Parathyroid adenoma (tissue), 2 donors: ENCODE data around the gene HNRNPA0.
A peak's percentile ranks its signal among the peaks of the same experiment; 100 is the strongest.

ENCODE experiments used
- H2AFZ ChIP-seq: fragments of 300-600 bp; sonication (generic); one replicate; pipeline ENCODE4 v1.7.0; 2017; ENCODE audit warnings: antibody characterized with exemption, mild to moderate bottlenecking
- H3K27ac ChIP-seq: fragments of 300-600 bp; sonication (generic); one replicate; pipeline ENCODE4 v1.7.0; 2017
- H3K27me3 ChIP-seq: fragments of 300-600 bp; sonication (generic); one replicate; pipeline ENCODE4 v1.7.0; 2017; ENCODE audit warnings: low read length; ENCODE audit not compliant: control insufficient read depth, insufficient read depth
- H3K36me3 ChIP-seq: fragments of 300-600 bp; sonication (generic); one replicate; pipeline ENCODE4 v1.7.0; 2017; ENCODE audit warnings: low read length; ENCODE audit not compliant: control insufficient read depth, insufficient read depth
- H3K4me1 ChIP-seq: fragments of 300-600 bp; sonication (generic); one replicate; pipeline ENCODE4 v1.7.0; 2017; ENCODE audit warnings: control low read depth
- H3K4me2 ChIP-seq: fragments of 300-600 bp; sonication (generic); one replicate; pipeline ENCODE4 v1.7.0; 2017; ENCODE audit warnings: low read length
- H3K4me3 ChIP-seq: fragments of 300-600 bp; sonication (generic); one replicate; pipeline ENCODE4 v1.7.0; 2017; ENCODE audit warnings: low read depth, low read length
- H3K79me2 ChIP-seq: fragments of 300-600 bp; sonication (generic); one replicate; pipeline ENCODE4 v1.7.0; 2017; ENCODE audit warnings: control low read depth
- H3K9ac ChIP-seq: fragments of 300-600 bp; sonication (generic); one replicate; pipeline ENCODE4 v1.7.0; 2017; ENCODE audit warnings: mild to moderate bottlenecking
- H3K9me3 ChIP-seq: fragments of 300-600 bp; sonication (generic); one replicate; pipeline ENCODE4 v1.7.0; 2017; ENCODE audit warnings: low read length; ENCODE audit not compliant: control insufficient read depth
- TF ChIP-seq, protein P1 (sequence below): fragments of 300-600 bp; sonication (generic); IDR thresholded peaks from one replicate; pipeline ENCODE4 v1.7.0; 2017; ENCODE audit warnings: antibody characterized with exemption, mild to moderate bottlenecking
- donor health status: primary hyperparathyroidism.

Gene HNRNPA0

DNA sequence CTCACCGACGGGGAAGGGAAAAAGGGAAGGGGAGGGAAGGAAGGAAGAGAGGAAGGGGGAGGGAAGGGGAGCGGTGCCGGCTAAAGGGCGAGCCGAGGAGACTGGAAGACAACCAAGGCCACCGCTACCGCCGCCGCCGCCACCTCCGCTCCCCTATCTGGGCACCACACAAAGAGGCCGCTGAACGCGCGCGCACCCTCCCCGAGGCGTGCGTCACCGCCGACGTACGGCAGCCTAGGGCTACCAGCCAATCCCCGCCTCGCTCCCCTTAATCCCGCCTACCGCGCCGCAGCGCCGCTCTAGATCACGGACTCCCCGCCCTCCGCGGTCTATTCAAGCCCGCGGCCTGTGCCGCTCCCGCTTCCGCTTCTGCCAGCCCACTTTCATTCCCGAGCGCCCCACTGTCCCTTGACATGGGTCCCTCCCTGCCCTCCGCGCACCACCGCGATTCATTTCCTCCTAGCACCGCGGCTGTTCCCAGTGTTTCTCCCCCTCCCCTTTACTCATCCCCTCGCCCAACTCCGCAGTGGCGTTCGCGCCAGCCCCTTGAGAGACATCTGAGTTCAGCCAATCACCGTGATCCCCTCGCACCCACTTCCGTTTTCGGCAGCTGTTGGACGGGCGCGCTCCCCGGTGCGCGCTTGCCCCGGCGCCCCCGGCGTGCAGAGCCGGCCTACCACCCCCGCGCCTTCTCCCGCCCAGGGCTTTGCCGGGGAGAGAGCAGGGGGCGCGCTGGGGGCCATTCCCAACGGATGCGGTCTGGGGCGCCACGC, at the start of gene HNRNPA0:
TSS of gene HNRNPA0 (minus strand) at position 176 of the 773 bp plus-strand sequence. CDS start 297 bp downstream, outside the sequence.
- Histone ChIP-seq H2AFZ (peak within 1 kb of the TSS; percentile 93), H3K9me3 (no peaks in the 10 kb centered on the region), H3K4me3 (peak within 1 kb of the TSS; percentile 100), H3K79me2 (peaks cover 15% of the 10 kb centered on the region), H3K4me1 (peaks cover 4% of the 10 kb centered on the region), H3K9ac (peak within 1 kb of the TSS; percentile 99), H3K4me2 (peak within 1 kb of the TSS; percentile 54), H3K36me3 (no peaks in the 10 kb centered on the region), H3K27me3 (no peaks in the 10 kb centered on the region), H3K27ac (peak within 1 kb of the TSS; percentile 97)
- TF ChIP-seq, protein P1, sequence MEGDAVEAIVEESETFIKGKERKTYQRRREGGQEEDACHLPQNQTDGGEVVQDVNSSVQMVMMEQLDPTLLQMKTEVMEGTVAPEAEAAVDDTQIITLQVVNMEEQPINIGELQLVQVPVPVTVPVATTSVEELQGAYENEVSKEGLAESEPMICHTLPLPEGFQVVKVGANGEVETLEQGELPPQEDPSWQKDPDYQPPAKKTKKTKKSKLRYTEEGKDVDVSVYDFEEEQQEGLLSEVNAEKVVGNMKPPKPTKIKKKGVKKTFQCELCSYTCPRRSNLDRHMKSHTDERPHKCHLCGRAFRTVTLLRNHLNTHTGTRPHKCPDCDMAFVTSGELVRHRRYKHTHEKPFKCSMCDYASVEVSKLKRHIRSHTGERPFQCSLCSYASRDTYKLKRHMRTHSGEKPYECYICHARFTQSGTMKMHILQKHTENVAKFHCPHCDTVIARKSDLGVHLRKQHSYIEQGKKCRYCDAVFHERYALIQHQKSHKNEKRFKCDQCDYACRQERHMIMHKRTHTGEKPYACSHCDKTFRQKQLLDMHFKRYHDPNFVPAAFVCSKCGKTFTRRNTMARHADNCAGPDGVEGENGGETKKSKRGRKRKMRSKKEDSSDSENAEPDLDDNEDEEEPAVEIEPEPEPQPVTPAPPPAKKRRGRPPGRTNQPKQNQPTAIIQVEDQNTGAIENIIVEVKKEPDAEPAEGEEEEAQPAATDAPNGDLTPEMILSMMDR: peak; percentile 23

DNA sequence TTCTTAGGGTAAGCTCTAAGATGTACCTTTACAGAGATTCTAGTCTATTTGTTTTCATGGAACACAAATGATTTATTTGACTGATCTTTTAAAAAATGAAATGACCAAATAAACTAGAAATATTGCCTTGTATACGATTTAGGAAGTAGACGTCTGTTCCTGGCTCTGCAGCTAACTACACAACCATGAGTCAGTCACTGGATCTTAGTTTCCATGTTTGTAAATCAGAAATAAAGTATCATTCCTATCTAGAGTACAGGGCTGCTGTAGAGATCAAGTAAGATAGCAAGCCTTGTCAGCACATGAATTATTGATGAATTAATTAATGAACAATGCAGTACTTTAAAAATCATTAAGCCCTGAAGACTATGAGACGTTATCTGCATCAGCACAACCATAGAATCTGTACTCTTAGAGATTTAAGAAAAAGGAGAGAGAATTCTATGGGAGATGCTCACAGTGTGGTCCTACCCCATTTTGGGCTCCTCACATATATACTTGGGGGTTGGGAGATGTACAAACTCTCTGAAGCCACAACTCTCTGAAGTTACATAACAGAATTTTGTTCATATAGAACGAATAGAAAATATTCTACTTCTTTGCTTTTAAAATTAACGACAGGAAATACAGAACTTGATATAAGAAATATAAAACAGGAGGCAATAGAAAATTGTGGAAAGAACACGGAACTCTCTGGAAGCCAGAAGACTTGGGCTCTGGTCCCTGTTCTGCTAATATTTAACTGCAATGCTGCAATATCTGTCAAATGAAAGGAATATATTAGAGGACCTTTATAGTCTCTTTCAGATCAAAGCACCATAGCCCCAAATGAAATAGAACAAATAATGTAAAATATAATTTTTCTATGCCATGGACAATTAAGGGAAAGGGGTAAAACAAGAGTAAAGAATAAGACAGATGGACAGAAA, 48.4 kb upstream of the HNRNPA0 start:
- Histone ChIP-seq H3K79me2 (peaks cover 18% of the 10 kb centered on the region), H3K9ac (peak overlapping the region; percentile 3), H3K36me3 (no peaks in the 10 kb centered on the region), H3K27ac (peak overlapping the region; percentile 92), H2AFZ (no peak overlapping the region), H3K4me2 (peak overlapping the region; percentile 29), H3K4me3 (peak overlapping the region; percentile 36), H3K9me3 (no peaks in the 10 kb centered on the region), H3K27me3 (no peaks in the 10 kb centered on the region), H3K4me1 (peaks cover 20% of the 10 kb centered on the region)
- TF ChIP-seq, protein P1: no peak

DNA sequence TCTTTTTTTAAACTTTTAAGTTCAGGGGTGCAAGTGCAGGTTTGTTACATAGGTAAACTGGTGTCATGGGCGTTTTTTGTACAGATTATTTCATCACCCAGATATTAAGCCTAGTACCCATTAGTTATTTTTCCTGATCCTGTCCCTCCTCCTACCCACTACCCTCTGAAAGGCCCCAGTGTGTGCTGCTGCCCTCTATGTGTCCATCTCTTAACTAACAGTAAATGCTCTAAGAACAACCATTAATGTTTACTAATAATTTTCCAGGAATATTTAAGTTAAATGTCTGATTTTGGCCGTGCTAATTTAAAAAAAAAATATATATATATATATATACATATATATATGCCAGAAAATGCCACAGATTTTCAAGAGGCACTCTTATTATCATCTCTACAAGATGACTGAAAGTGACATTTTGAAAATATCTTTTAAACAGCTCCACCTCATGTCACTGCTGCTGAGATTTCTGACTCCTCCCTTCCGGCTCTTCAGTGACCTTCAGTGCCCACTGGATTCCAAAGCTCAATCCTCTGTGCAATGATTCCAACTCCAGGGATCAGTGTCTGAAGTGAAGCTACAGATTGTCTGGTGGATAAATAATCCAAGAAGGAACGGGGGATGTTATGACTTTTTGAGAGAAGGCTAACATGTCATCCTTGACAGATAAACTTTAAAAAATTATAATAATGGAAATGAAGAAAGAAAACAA, 46.7 kb upstream of the HNRNPA0 start:
- Histone ChIP-seq H3K4me2 (peak overlapping the region; percentile 25), H3K27ac (peak overlapping the region; percentile 92), H3K4me1 (peaks cover 8% of the 10 kb centered on the region), H3K4me3 (peak overlapping the region; percentile 36), H3K36me3 (no peaks in the 10 kb centered on the region), H3K27me3 (no peaks in the 10 kb centered on the region), H3K79me2 (peaks cover 18% of the 10 kb centered on the region), H2AFZ (peak overlapping the region; percentile 43), H3K9me3 (no peaks in the 10 kb centered on the region), H3K9ac (peak overlapping the region; percentile 46)
- TF ChIP-seq, protein P1: no peak

DNA sequence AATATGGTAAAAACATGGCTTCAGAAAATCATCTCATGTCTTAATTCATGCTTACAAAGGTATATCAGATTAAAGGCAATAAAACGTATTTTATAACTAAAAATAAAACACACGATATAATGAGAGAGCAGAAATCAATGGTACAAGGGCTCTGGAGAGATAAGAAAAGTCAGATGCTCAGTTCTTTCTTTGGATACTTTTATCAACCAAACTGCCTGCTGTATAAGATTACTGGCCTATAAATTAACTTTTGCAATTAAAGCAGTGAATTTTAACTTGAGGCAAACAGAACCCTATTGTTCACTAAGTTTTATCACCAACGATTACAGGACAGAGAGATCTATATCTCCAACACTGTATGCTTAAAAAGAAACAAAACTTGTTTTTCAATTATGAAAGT, 42.1 kb upstream of the HNRNPA0 start:
- H3K9me3 ChIP-seq: no peaks in the 10 kb centered on the region
- H3K27ac ChIP-seq: no peak overlapping the region
- H3K27me3 ChIP-seq: no peaks in the 10 kb centered on the region
- no peaks in the 10 kb centered on the region for H3K36me3 ChIP-seq
- H3K4me1 ChIP-seq: peaks cover 5% of the 10 kb centered on the region
- no peak overlapping the region for H3K9ac ChIP-seq
- peak overlapping the region; percentile 77 for H2AFZ ChIP-seq
- H3K79me2 ChIP-seq: peaks cover 7% of the 10 kb centered on the region
- H3K4me3 ChIP-seq: no peak overlapping the region
- TF ChIP-seq, protein P1: no peak
- H3K4me2 ChIP-seq: no peak overlapping the region
